Peyer's patch (tissue), 4 donors: ENCODE results near the gene SH3RF1. TPM values are rescaled to one million over a fixed set of nuclear protein-coding genes. Genes with fewer than 3 reads are reported as not detected.

Experiments
- DNase-seq, 3 donors: peaks; one replicate each; pipeline ENCODE4 v3.0.0-alpha.2; 2017 to 2019
- H3K27ac ChIP-seq, 4 donors: fragments of 200-600 bp; sonication (generic); one replicate each; pipeline ENCODE4 v1.5.1; 2016 to 2019
- H3K27me3 ChIP-seq, 2 donors: fragments of 200-600 bp; sonication (generic); one replicate each; pipeline ENCODE4 v1.5.1; 2019
- H3K36me3 ChIP-seq, 3 donors: fragments of 200-600 bp; sonication (generic); one replicate each; pipeline ENCODE4 v1.5.1; 2016 to 2019
- H3K4me1 ChIP-seq, 4 donors: fragments of 200-600 bp; sonication (generic); one replicate each; pipeline ENCODE4 v1.5.1; 2016 to 2019
- H3K4me3 ChIP-seq, 4 donors: fragments of 200-600 bp; sonication (generic); 1 replicate in 3 of 4; 2 replicates in 1 of 4; pipeline ENCODE4 v1.5.1; 2016 to 2019; ENCODE audit warnings: mild to moderate bottlenecking in 1 of 4
- H3K9me3 ChIP-seq, 4 donors: fragments of 200-600 bp; sonication (generic); one replicate each; pipeline ENCODE4 v1.5.1; 2016 to 2019; ENCODE audit warnings: mild to moderate bottlenecking in 1 of 4
- CTCF ChIP-seq, 6 experiments: fragments of 450-650 bp in 4 of 6; fragments of 200-600 bp in 2 of 6; sonication (generic) in 1 of 6; IDR thresholded peaks; one replicate each; pipeline ENCODE4 v1.5.1; 2017 to 2019; ENCODE audit warnings: antibody characterized with exemption in 6 of 6, mild to moderate bottlenecking in 3 of 6, moderate library complexity in 1 of 6
- POLR2A ChIP-seq, 2 donors: fragments of 450-650 bp; IDR thresholded peaks; one replicate each; pipeline ENCODE4 v1.5.1; 2017; ENCODE audit warnings: antibody characterized with exemption in 2 of 2, mild to moderate bottlenecking in 2 of 2, moderate library complexity in 2 of 2
- total RNA-seq, 4 donors: library from RNA; depleted of rRNA; stranded (reverse); fragments of >200 nt; gene quantifications; one replicate each; pipeline ENCODE4 v1.1.0, GENCODE V29; 2016

The SH3RF1 gene
- total RNA-seq, 4 donors from 2014 or later, result 23.1 to 55.0 (median 48.1) TPM

GRCh38 chr4:169271692-169272007 is 894 bp upstream of the SH3RF1 start:
- no peak for TF ChIP-seq POLR2A (IDR thresholded peaks at IDR 0.05)
- TF ChIP-seq CTCF (IDR thresholded peaks at IDR 0.05), result no peak
- DNase-seq, result peak in 1 of 3 donors; percentile 49
- H3K27ac ChIP-seq, result peak overlapping the region; percentile 76 to 94 (median 88)

GRCh38 chr4:169269916-169270809 is 593 bp downstream of the SH3RF1 start:
- H3K36me3 ChIP-seq, result no peaks in the 10 kb centered on the region
- TF ChIP-seq POLR2A (IDR thresholded peaks at IDR 0.05) (peak; percentile 15 to 33), CTCF (IDR thresholded peaks at IDR 0.05) (peak in 3 of 6 experiments; percentile 41 to 52 (median 47))
- H3K4me1 ChIP-seq, result peaks cover 0 to 31% (median 2%) of the 10 kb centered on the region in 4 donors

More at GRCh38 chr4:169271692-169272007, 894 bp upstream of the SH3RF1 start:
- peak overlapping the region; percentile 70 to 92 (median 82) for H3K4me3 ChIP-seq
- no peaks in the 10 kb centered on the region for H3K27me3 ChIP-seq
- no peaks in the 10 kb centered on the region for H3K36me3 ChIP-seq
- H3K4me1 ChIP-seq, result peaks cover 0 to 31% (median 2%) of the 10 kb centered on the region in 4 donors
- H3K9me3 ChIP-seq, result no peaks in the 10 kb centered on the region

GRCh38 chr4:169268951-169269760 is 1.6 kb downstream of the SH3RF1 start:
- H3K4me1 ChIP-seq, result peaks cover 0 to 31% (median 2%) of the 10 kb centered on the region in 4 donors
- H3K9me3 ChIP-seq, result no peaks in the 10 kb centered on the region
- peaks cover 0 to 3% (median 0%) of the 10 kb centered on the region in 3 donors for H3K36me3 ChIP-seq
- no peak for TF ChIP-seq CTCF (IDR thresholded peaks at IDR 0.05)
- TF ChIP-seq POLR2A (IDR thresholded peaks at IDR 0.05), result peak; percentile 52 to 69
- peak in 2 of 3 donors; percentile 46 to 53 for DNase-seq
- peak overlapping the region in 3 of 4 donors; percentile 87 to 94 (median 90) for H3K27ac ChIP-seq
- no peaks in the 10 kb centered on the region for H3K27me3 ChIP-seq
- peak overlapping the region; percentile 70 to 92 (median 82) for H3K4me3 ChIP-seq

More at GRCh38 chr4:169269916-169270809, 593 bp downstream of the SH3RF1 start:
- peak overlapping the region; percentile 70 to 92 (median 82) for H3K4me3 ChIP-seq
- peak overlapping the region; percentile 76 to 94 (median 88) for H3K27ac ChIP-seq
- no peaks in the 10 kb centered on the region for H3K27me3 ChIP-seq
- peak; percentile 31 to 81 (median 67) for DNase-seq
- no peaks in the 10 kb centered on the region for H3K9me3 ChIP-seq

- no peaks in the 10 kb centered on the region for H3K27me3 ChIP-seq
- H3K36me3 ChIP-seq, result peaks cover 0 to 19% (median 0%) of the 10 kb centered on the region in 3 donors
- no peak for DNase-seq
- peaks cover 0 to 31% (median 2%) of the 10 kb centered on the region in 4 donors for H3K4me1 ChIP-seq
- no peak overlapping the region for H3K27ac ChIP-seq
- no peaks in the 10 kb centered on the region for H3K9me3 ChIP-seq
- TF ChIP-seq CTCF (IDR thresholded peaks at IDR 0.05) (no peak), POLR2A (IDR thresholded peaks at IDR 0.05) (no peak)
- no peak overlapping the region for H3K4me3 ChIP-seq
Observed at GRCh38 chr4:169267070-169267469, 3.7 kb downstream of the SH3RF1 start.

- no peak overlapping the region for H3K27ac ChIP-seq
- H3K4me1 ChIP-seq, result peaks cover 0 to 27% (median 2%) of the 10 kb centered on the region in 4 donors
- H3K9me3 ChIP-seq, result no peaks in the 10 kb centered on the region
- no peaks in the 10 kb centered on the region for H3K27me3 ChIP-seq
- DNase-seq, result no peak
- TF ChIP-seq POLR2A (IDR thresholded peaks at IDR 0.05) (no peak), CTCF (IDR thresholded peaks at IDR 0.05) (no peak)
- H3K4me3 ChIP-seq, result no peak overlapping the region
- H3K36me3 ChIP-seq, result peaks cover 0 to 19% (median 0%) of the 10 kb centered on the region in 3 donors
Observed at GRCh38 chr4:169266661-169267060, 4.1 kb downstream of the SH3RF1 start.
